ENCODE results near the gene BPIFB2.

DNA sequence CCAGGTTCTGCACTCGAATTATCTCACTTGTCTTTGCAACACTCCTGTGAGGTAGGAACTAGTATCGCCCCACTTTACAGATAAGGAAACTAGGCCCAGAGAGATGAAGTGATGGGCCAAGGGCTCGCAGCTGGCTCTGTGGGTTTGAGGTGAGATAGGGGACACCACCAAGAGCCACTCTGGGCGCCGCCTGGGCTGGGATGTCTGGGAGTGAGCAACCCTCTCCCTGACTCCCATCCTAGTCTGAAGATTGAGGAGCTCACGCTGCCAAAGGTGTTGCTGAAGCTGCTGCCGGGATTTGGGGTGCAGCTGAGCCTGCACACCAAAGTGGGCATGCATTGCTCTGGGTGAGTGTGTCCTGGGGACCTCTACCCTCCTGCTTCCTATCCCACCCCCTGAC lies 51.6 kb downstream of the BPIFB2 start:
- TF ChIP-seq REST (IDR thresholded peaks at IDR 0.05; ENCODE audit: low read depth), result no peak
- no peak for TF ChIP-seq MAX (IDR thresholded peaks at IDR 0.05)
- no peak for TF ChIP-seq YY1 (IDR thresholded peaks at IDR 0.05; ENCODE audit: low read depth)
- no peak for TF ChIP-seq EP300 (IDR thresholded peaks at IDR 0.05; ENCODE audit: borderline replicate concordance)
- TF ChIP-seq CREB1 (IDR thresholded peaks at IDR 0.05; ENCODE audit: low read depth), result no peak
- TF ChIP-seq TEAD4 (IDR thresholded peaks at IDR 0.05), result no peak
- no peak for TF ChIP-seq TAF1 (IDR thresholded peaks at IDR 0.05; ENCODE audit: low read depth)
- no peak for TF ChIP-seq TCF12 (IDR thresholded peaks at IDR 0.05; ENCODE audit: low read depth)
- no peak for TF ChIP-seq EGR1 (IDR thresholded peaks at IDR 0.05)
- no peak for TF ChIP-seq ZBTB7A (IDR thresholded peaks at IDR 0.05; ENCODE audit: low read depth)
- TF ChIP-seq CEBPB (IDR thresholded peaks at IDR 0.05), result no peak
- TF ChIP-seq, protein P1, sequence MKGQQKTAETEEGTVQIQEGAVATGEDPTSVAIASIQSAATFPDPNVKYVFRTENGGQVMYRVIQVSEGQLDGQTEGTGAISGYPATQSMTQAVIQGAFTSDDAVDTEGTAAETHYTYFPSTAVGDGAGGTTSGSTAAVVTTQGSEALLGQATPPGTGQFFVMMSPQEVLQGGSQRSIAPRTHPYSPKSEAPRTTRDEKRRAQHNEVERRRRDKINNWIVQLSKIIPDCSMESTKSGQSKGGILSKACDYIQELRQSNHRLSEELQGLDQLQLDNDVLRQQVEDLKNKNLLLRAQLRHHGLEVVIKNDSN (IDR thresholded peaks at IDR 0.05), result no peak
- TF ChIP-seq NFIC (IDR thresholded peaks at IDR 0.05), result no peak
- no peak for TF ChIP-seq RAD21 (IDR thresholded peaks at IDR 0.05; ENCODE audit: low read depth)

Data from Ishikawa (cell line).